ENCODE results near the gene ARX.

- no peak for TF ChIP-seq CTCF (IDR thresholded peaks at IDR 0.05)
- no peak for TF ChIP-seq POLR2A (IDR thresholded peaks at IDR 0.05)
- TF ChIP-seq EP300 (IDR thresholded peaks at IDR 0.05), result no peak
These were observed 9.1 kb downstream of the ARX start for GRCh38 chrX:25006586-25007058.

Data from ovary (tissue), 3 donors.